NCI-H2171 treated with DMSO at 0.1 percent for 48 hours (cell line): ENCODE measurements around the gene ALDH1A1.
"Not testable (repeated sequence)": the region's sequence is repeated elsewhere in the genome, so short reads cannot be mapped to it uniquely, and the experiment has no call there.

ENCODE experiments used
- DNase-seq: peaks from one replicate; lab custom pipeline; 2025; lab: John Stamatoyannopoulos, UW

The ALDH1A1 gene

GRCh38 chr9:72943844-72944462 is 8.9 kb downstream of the ALDH1A1 start:
- no peak for DNase-seq

- DNase-seq: no peak
Observed at GRCh38 chr9:72942451-72942850, 10.4 kb downstream of the ALDH1A1 start.

GRCh38 chr9:72939581-72939980 is 13.3 kb downstream of the ALDH1A1 start:
- not testable (repeated sequence) for DNase-seq

GRCh38 chr9:72937545-72937944 is 15.3 kb downstream of the ALDH1A1 start:
- no peak for DNase-seq

- DNase-seq: no peak
Observed at GRCh38 chr9:72936679-72937078, 16.2 kb downstream of the ALDH1A1 start.

GRCh38 chr9:72936266-72936665 is 16.6 kb downstream of the ALDH1A1 start:
- no peak for DNase-seq

- DNase-seq: no peak
Observed at GRCh38 chr9:72935595-72935994, 17.3 kb downstream of the ALDH1A1 start.

- DNase-seq: no peak
Observed at GRCh38 chr9:72933730-72934665, 18.9 kb downstream of the ALDH1A1 start.

GRCh38 chr9:72932619-72933018 is 20.2 kb downstream of the ALDH1A1 start:
- no peak for DNase-seq

- no peak for DNase-seq
Observed at GRCh38 chr9:72931897-72932296, 21.0 kb downstream of the ALDH1A1 start.

GRCh38 chr9:72931437-72931836 is 21.4 kb downstream of the ALDH1A1 start:
- no peak for DNase-seq

GRCh38 chr9:72930828-72931227 is 22.0 kb downstream of the ALDH1A1 start:
- no peak for DNase-seq

- no peak for DNase-seq
Observed at GRCh38 chr9:72929542-72929941, 23.3 kb downstream of the ALDH1A1 start.

GRCh38 chr9:72928042-72928507 is 24.8 kb downstream of the ALDH1A1 start:
- no peak for DNase-seq

- DNase-seq: no peak
Observed at GRCh38 chr9:72926506-72926905, 26.3 kb downstream of the ALDH1A1 start.

GRCh38 chr9:72925891-72926290 is 27.0 kb downstream of the ALDH1A1 start:
- no peak for DNase-seq

GRCh38 chr9:72925126-72925789 is 27.6 kb downstream of the ALDH1A1 start:
- no peak for DNase-seq

- no peak for DNase-seq
Observed at GRCh38 chr9:72924154-72924790, 28.6 kb downstream of the ALDH1A1 start.

- no peak for DNase-seq
Observed at GRCh38 chr9:72923077-72923476, 29.8 kb downstream of the ALDH1A1 start.

GRCh38 chr9:72921888-72922654 is 30.8 kb downstream of the ALDH1A1 start:
- no peak for DNase-seq

- no peak for DNase-seq
Observed at GRCh38 chr9:72919246-72919945, 33.5 kb downstream of the ALDH1A1 start.
